HG03108 (cell line): ENCODE results near the gene CRX.
"Not testable (repeated sequence)": the region's sequence is repeated elsewhere in the genome, so short reads cannot be mapped to it uniquely, and the experiment has no call there.

Source experiments
- ATAC-seq: cut with Tn5 transposase; IDR thresholded peaks from one replicate; pipeline ENCODE4 v1.9.1; 2021; ENCODE audit warnings: moderate library complexity; ENCODE audit not compliant: unreplicated experiment

The CRX gene

DNA sequence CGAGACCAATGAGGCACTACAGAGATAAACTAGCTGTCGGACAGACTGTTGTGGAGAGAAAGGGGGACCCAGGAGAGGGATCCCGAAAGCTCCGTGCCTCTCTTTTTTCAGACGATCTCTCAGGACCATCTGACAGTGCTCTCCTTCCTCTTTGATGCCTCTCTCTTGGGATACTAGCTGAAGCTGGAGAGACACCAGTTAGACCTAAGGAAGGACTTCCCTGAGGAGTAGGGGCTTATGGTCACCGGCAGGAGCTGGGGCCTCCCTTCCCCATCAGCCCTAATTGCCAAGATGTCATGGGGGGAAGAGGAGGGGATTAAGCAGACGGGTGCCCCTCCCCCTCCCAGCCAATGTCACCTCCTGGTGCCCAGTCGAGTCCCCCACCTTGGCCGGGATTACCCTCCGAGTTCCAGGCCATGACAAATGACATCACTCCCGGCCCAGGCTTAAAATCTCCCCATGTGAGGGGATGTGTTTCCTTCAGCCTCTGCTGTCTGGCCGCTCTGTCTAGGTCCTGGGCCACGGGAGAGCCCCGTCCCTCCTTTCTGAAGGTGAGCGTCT is at the start of gene CRX:
TSS of gene CRX (plus strand) at position 478 of the 561 bp plus-strand sequence. CDS start 12,507 bp downstream, outside the sequence.
- ATAC-seq = no peak

DNA sequence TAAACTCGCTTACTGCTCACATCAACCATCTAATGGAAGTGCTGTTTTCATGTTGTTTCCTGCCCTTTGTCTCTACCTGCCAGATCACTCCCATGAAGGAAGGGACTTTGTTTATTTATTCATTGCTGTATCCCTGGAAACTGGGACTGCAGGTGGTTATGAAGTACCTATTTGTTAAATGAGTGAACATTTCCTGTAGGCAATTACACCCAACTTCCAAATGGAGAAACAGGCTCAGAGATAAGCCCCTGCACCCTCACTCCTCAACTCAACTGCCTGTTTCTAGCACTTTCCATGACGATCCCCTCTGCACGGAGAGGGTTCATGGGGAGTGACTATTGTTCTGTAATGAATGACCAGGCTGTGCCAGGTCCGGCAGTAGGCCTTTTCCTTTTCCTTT is 45.2 kb upstream of the CRX start:
- no peak for ATAC-seq

DNA sequence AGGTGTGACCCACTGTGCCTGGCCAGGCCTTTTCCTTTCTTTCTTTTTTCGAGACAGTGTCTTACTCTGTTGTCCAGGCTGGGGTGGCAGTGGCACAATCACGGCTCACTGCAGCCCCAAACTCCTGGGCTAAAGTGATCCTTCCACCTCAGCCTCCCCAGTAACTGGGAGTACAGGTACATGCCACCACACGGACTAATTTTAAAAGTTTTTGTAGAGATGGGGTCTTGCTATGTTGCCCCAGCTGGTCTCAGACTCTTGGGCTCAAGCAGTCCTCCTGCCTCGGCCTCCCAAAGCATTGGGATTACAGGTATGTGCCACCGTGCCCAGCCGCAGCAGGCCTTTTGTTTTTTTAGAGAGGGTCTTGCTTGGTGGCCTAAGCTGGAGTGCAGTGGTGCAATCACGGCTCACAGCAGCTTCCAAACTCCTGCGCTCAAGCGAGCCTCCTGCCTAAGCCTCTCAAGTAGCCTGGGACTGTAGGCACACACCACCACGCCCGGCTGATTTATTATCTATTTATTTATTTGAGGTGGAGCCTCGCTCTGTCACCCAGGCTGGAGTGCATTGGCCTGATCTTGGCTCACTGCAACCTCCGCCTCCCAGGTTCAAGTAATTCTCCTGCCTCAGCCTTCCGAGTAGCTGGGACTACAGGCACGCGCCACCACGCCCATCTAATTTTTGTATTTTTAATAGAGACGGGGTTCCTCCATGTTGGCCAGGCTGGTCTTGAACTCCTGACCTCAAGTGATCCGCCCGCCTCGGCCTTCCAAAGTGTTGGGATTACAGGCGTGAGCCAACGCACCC is 44.3 kb upstream of the CRX start:
- ATAC-seq = not testable (repeated sequence)

DNA sequence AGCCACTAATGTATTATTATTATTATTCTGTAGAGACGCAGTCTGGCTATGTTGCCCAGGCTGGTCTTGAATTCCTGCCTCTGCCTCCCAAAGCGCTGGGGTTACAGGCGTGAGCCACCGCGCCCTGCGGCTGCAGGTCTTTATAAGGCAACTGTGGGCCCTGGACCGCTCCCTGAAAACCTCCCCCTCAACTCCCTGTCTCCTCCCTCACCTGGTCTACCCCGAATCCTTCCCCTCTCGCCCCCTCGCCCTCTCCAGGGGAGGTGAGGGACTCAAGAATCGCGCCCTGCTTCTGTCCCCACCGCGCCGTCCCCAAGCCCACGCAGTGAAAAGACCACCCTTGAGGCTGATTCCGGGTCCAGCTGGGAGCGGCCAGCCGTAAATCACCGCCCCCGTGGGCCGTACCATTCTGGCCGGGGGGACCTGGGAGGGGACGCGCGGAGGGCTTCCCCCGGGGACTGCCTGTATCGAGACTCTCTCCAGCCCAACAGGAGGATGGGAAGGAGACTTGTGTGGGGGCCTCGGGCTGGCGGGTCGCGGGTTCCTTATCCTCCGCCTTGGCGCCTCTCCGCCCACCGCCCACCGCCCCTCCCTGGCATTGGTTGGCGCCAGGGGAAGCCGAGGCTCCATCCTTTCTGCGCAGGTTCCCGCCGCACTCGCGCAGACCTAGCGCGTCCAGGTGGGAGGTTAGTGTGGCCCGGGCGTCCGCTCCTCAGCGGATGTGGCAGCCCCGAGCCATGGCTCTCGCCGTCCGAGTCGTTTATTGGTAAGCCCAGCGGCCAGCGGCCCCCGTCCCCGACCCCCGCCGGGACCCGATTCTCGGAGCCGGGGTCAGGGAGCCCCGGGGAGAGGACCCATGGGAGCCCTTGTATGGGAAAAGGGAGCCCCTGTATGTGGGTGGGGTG is 43.4 kb upstream of the CRX start, which contains the start of gene SELENOW:
TSS of gene SELENOW (plus strand) at position 655 of the 905 bp plus-strand sequence. CDS start at position 738, 83 bp downstream.
- peak; percentile 88 for ATAC-seq

DNA sequence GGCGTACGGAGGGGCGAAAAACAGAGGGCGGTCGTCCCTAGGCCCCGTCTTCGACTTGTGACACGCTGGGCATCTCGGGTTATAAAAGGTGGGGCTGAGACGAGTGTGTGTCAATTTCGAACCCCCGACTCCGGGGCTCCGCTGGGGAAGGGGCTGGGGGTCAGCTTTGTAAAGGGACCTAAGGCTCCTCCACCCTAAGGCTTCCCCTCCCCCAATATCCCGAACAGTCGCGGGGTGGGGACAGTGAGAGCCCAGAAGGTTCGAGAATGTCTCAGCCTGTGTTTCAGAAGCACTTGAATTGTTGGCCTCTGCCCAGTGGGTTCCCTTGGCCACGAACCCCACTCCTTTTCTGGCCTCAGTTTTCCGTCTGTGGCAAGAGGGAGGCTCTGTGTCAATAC is 42.8 kb upstream of the CRX start:
- ATAC-seq = no peak

DNA sequence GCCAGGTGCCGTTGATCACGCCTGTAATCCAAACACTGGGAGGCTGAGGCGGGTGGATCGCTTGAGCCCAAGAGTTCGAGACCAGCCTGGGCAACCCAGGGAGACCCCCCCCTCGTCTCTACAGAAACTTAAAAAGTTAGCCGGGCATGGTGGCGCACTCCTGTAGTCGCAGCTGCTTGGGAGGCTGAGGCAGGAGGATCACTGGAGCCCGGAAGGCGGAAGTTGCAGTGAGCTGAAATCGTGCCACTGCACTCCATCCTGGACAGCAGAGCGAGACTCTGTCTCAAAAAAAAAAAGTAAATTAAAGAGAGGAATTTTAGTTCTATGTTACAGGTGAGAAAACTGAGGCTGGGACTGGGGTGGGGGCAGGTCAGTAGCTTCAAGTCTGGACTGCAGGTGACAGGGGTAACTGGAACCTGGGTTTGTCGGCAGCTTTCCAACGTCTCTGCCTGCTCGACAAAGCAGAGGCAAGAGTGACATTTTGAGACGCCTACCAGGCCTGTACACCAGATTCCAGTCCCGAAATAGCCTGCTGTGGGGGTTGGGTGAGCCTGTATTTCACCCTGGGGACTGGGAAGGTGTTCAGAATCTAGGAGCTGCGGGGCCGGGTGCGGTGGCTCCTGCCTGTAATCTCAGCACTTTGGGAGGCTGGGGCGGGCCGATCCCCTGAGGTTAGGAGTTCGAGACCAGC is 42.1 kb upstream of the CRX start:
- no peak for ATAC-seq

DNA sequence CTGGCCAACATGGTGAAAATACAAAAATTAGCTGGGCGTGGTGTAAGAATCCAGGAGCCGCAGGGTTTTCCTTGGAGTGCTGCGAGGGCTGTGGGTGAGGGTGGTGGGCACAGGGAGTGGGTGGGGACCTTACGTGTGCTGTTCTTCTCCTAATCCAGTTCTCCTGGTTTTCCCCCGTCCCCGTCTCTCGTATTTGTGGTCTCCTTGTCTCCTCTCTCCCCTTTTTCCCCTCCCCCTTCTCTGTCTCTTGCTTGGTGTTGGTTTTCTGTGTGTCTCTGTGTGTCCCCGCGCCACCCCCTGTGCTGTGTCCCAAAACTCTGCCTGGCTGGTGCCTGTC is 41.6 kb upstream of the CRX start:
- no peak for ATAC-seq

DNA sequence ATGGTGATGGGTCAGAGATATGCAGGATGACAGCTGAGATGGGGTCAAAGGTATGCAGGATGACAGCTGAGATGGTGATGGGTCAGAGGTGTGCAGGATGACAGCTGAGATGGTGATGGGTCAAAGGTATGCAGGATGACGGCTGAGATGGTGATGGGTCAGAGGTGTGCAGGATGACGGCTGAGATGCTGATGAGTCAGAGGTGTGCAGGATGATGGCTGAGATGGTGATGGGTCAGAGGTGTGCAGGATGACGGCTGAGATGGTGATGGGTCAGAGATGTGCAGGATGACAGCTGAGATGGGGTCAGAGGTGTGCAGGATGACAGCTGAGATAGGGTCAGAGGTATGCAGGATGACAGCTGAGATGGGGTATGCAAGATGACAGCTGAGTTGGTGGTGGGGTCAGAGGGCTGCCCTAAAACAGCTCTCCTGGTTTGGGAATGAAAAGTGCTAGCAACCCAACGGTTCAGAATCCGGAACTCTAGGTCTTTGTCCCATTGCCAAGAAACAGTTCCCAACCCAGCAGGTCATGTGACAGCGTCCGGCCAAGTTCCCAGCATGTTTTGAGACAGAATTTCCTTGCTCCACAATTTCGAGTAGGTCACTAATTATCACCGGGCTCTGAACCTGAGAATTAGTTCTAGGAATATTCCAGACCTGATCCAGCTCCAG is 40.0 kb upstream of the CRX start:
- no peak for ATAC-seq

DNA sequence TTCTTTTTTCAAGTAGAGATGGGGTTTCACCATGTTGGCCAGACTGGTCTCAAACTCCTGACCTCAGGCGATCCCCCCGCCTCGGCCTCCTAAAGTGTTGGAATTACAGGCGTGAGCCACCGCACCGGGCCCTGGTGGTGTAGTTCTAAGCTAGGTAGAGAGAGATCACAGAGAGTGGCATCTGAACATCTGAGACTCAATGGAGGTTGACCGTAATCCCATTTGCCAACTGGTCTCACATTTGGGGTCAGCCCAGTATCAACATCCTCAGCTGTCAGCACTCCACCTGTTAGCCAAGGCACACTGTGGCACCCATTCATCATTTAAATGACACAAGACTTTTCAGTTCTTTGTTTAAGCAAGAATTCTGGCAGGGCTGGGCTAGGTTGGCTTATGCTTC is 35.2 kb upstream of the CRX start:
- ATAC-seq = no peak

DNA sequence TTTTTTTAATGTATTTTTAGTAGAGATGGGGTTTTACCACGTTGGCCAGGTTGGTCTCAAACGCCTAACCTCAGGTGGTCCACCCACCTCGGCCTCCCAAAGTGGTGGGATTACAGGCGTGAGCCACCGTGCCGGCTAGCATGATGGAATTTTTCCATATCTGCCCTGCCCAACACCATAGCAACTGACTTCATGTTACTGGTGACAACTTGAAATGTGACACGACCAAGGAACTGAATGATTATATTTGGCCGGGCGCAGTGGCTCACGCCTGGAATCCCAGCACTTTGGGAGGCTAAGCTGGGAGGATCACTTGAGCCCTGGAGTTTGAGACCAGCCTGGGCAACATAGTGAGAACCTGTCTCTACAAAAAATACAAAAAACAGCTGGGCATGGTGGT is 34.4 kb upstream of the CRX start:
- ATAC-seq = not testable (repeated sequence)

DNA sequence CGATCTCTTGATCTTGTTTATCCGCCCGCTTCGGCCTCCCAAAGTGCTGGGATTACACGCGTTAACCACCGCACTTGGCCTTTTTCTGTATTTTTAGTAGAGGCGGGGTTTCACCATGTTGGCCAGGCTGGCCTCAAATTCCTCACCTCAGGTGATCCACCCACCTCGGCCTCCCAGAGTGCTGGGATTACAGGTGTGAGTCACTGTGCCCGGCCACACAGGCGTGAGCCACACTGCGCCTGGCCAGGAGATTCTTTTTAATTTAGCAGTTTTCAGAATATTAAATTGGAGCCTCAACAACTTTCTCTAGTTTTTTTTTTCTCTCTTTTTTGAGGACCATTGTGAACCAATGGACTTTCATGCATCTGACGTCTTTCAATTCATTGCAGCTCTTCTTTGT is 31.9 kb upstream of the CRX start:
- not testable (repeated sequence) for ATAC-seq

DNA sequence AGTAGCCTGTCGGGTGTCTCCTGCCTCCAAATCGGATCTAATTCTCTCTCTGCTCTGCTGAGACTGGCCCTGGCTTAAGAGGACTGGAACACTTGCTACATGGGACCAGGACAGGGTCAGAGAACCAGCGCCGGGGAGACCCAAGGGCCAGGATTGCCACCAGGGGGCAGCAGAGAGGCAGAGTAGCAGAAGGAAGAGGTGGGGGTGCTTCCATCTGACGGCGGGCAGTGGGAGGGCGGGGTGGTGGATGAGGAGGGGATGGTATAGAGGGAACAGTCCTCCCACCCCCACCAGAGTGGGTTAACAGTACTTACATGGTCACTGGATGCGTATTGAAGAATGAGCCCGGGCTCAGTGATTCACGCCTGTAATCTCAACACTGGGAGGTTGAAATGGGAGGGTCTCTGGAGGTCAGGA is 31.3 kb upstream of the CRX start:
- ATAC-seq = no peak

DNA sequence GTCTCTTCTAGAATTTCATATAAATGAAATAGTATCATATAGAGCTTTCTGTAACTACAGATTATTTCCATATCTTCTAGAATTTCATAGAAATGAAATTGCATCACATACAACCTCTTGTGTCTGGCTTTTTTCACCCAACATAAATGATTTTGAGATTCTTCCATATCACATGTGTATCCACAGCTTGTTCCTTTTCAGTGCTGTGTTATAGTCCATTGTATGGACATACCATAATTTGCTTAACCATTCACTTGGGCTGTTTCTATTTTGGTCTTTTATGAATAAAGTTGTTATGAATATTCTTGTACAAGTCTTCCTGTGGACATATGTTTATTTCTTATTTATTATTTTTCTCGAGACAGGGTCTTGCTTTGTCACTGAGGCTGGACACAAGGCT is 29.1 kb upstream of the CRX start:
- no peak for ATAC-seq

DNA sequence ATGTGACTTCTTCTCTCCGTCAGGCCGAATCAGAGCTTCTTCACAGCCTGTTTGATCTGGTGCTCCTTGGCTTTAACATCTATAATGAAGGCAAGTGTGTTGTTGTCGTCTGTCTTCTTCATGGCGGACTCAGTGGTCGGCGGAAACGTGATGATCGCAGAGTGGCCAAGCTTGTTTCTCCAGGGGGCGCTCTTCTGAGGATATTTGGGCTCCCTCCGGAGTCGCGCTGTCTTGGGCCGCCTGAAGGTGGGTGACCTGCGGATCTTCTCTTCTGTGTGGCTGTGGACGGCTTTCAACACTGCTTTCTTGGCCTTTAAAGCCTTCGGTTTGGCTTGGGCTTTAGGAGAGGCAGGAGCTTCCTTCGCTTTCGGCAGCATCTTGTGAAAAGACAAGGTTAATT is 27.2 kb upstream of the CRX start:
- ATAC-seq = no peak

DNA sequence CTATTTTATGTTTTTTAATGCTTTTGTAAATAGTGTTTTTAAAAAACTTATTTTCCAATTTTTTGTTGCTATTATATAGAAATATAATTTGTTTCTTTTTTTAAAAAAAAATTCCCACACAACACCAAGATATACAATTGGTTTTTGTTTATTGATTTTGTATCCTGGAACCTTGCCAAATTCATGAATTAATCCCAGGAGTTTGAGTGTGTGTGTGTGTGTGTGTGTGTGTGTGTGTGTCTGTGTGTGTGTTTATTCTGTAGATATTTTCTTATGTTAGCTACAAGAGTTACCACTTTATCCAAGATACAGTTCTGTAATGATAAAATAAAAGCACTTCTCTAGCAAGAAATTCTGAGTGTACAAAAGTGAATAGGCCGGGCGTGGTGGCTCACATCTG is 25.0 kb upstream of the CRX start:
- no peak for ATAC-seq

DNA sequence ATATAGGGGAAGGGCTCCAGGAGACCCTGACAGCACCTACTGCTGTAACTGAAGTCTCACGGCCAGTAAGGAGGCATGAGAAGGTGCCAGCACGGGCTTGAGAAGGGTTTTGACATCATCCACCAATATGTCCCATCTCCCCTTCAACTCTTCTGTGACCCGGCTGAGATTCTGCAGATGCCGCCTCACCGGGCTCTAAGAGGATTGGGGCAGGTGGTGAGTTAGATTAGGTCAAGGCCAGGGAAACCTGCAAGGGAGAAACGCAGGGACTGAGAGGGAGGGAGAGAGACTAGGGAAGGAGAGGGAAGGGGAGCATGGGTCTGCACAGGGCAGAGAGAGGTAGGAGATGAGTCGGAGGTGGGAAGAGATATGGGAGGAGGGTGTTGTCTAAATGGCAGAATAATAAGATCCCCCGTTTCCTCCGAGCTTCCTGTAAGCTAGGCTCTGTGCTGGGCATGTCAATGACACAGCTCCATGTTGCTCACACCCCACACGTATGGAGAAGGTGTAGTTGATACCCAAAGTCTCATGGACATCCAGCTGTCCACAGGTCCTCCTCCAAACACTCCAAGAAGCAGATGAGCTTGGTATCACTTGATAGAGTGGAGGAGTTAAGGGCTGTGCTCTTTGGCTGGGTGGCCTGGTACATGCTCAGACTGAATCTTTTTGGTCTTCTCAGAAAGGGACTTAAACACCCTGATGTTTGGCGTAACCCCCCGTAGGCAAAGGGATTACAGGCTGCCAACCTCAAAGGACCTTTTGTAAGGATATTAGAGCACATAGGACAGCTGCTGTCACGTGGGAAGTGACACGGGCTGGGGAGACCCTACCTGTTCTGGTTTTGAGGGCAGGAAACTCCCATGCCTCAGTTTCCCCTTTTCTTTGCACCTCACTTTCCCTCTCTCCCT is 23.5 kb upstream of the CRX start:
- no peak for ATAC-seq

DNA sequence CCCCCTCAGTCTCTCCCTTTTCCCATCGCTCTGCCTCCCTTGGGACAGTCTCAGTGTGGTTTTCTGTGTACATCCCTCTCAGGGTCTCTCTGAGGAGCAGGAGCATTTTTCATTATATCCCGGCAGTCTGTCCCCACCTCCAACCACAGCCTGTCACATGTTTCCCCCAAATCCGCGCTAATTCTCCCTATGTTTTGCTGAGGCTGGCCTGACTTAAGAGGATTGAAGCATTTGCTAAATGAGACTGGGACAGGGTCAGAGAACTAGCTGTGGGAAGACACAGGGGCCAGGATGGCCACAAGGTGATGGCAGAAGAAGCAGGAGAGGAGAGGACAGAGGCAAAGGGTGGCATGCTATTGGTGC is 22.9 kb upstream of the CRX start:
- ATAC-seq = no peak

DNA sequence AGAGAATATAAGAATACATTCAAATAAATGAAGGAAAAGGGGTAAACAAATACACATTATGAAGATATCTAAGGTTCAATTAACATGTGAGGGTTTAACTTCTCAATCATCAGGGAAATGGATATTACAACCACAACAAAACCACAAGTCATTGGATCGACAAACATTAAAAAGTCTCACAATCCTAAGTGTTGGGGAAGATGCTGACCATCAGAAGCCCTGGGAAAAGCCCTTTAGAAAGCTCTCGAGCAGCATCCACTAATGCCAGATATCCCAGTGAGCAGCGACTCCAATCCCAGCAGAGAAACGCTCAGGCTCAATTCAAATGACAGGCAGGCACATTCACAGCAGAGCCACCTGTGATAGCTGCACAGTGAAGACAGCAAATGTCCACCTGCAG is 20.5 kb upstream of the CRX start:
- no peak for ATAC-seq

DNA sequence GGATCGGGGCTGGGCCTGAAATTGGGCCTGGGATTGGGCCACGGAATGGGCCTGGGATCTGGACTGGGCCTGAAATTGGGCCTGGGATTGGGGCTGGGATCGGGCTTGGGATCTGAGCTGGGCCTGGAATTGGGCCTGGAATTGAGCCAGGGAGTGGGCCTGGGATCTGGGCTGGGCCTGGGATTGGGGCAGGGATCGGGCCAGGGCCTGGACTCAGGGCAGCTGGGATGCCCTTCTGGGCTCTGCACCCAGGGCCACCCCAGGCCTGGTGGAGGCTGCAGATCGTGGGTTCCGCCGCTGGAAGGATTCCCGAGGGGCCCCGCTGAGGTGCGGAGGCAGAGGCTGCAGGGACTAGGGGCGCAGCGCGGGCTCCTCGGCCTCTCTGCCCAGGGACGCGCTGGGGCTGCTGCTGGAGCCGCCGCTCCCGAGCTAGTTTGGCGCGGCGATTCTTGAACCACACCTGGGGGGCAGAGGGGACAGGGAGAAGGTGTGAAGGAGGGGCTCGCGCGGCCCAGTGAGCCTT is 19.2 kb upstream of the CRX start:
- ATAC-seq = no peak
